NT2/D1 (cell line): ENCODE measurements around the gene MPPED1.

ENCODE experiments used
- DNase-seq: peaks from one replicate; pipeline ENCODE4 v3.0.0-alpha.2; 2011; ENCODE audit warnings: low read depth, low spot score
- H3K27me3 ChIP-seq: 2 replicates; pipeline ENCODE4 v1.6.0; 2011; ENCODE audit warnings: mild to moderate bottlenecking; ENCODE audit not compliant: insufficient read length, insufficient read depth
- H3K36me3 ChIP-seq: 2 replicates; pipeline ENCODE4 v1.6.1; 2011; ENCODE audit warnings: mild to moderate bottlenecking, low read length, mixed read lengths; ENCODE audit not compliant: insufficient read depth, insufficient read length
- H3K4me1 ChIP-seq: 2 replicates; pipeline ENCODE4 v1.5.1; 2011; ENCODE audit not compliant: insufficient read depth, insufficient read length
- H3K4me3 ChIP-seq: 2 replicates; pipeline ENCODE4 v1.5.1; 2011; ENCODE audit warnings: low read depth; ENCODE audit not compliant: insufficient read length
- H3K9ac ChIP-seq: 2 replicates; pipeline ENCODE4 v1.6.0; 2011; ENCODE audit warnings: low read depth; ENCODE audit not compliant: insufficient read length
- H3K9me3 ChIP-seq: 2 replicates; pipeline ENCODE4 v1.5.1; 2011; ENCODE audit warnings: mild to moderate bottlenecking, low read length; ENCODE audit not compliant: insufficient read depth
- SUZ12 ChIP-seq: IDR thresholded peaks from 2 replicates; pipeline ENCODE4 v1.6.1; 2011; ENCODE audit not compliant: insufficient read length, insufficient read depth; ENCODE audit errors: extremely low read depth
- YY1 ChIP-seq: IDR thresholded peaks from 2 replicates; pipeline ENCODE4 v1.6.1; 2011; ENCODE audit not compliant: insufficient read length, insufficient read depth
- ZNF274 ChIP-seq: IDR thresholded peaks from 2 replicates; pipeline ENCODE4 v1.6.1; 2011; ENCODE audit warnings: mild to moderate bottlenecking, low read depth, low read length

The MPPED1 gene, protein sequence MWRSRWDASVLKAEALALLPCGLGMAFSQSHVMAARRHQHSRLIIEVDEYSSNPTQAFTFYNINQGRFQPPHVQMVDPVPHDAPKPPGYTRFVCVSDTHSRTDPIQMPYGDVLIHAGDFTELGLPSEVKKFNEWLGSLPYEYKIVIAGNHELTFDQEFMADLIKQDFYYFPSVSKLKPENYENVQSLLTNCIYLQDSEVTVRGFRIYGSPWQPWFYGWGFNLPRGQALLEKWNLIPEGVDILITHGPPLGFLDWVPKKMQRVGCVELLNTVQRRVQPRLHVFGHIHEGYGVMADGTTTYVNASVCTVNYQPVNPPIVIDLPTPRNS

DNA sequence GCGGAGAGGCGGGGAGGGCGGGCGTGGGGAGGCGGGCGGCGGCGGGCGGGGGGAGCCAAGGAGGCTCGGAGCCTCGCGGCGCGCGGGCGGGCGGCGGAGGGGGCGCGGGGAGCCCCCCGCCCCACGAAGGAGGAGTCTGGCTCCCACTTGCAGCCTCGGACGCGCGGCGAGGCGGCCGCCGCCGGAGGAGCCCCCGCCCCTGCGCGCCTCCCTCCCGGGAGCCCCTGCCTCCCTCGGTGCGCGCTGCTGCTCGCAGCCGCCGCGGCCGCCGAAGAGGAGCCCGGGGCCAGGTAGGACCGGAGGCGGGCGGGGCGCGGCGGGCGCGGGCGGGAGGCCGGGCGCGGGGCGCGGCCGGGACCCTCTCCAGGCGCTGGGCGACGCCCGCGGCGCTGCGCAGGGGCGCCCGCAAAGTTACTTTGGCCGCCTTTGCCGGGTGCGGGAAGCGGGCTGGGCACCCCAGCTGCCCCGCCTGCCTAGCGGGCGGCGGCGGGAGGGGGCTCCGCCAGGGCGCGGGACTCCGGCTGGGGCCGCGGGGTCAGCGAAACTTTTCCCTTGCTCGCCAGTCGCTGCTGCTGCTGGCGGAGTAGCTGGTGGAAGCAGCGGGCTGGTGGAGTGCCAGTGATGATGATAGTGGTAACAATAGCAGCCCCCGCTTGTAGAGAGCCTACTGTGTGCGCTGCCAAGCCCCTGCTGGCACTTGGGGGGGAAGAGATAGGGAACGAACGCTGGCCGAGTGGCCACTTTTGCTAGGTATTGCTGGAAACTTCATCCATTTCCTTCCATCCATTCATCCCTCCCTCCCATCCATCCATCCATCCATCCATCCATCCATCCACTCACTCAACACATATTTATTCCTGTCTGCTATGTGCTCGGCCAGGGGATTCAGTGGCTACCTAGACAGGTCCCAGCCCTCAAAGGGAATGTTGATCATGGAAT, at the start of gene MPPED1:
Gene MPPED1, plus strand, starts transcription at position 146 of the 939 bp plus-strand sequence. CDS start 12,972 bp downstream, outside the sequence.
- Histone ChIP-seq H3K4me3 (peak within 1 kb of the TSS; percentile 34), H3K9me3 (no peaks in the 10 kb centered on the region), H3K4me1 (peaks cover 6% of the 10 kb centered on the region), H3K36me3 (no peaks in the 10 kb centered on the region), H3K27me3 (peaks cover 48% of the 10 kb centered on the region), H3K9ac (peak within 1 kb of the TSS; percentile 51)
- no peak for TF ChIP-seq SUZ12
- no peak for TF ChIP-seq ZNF274
- no peak for DNase-seq

DNA sequence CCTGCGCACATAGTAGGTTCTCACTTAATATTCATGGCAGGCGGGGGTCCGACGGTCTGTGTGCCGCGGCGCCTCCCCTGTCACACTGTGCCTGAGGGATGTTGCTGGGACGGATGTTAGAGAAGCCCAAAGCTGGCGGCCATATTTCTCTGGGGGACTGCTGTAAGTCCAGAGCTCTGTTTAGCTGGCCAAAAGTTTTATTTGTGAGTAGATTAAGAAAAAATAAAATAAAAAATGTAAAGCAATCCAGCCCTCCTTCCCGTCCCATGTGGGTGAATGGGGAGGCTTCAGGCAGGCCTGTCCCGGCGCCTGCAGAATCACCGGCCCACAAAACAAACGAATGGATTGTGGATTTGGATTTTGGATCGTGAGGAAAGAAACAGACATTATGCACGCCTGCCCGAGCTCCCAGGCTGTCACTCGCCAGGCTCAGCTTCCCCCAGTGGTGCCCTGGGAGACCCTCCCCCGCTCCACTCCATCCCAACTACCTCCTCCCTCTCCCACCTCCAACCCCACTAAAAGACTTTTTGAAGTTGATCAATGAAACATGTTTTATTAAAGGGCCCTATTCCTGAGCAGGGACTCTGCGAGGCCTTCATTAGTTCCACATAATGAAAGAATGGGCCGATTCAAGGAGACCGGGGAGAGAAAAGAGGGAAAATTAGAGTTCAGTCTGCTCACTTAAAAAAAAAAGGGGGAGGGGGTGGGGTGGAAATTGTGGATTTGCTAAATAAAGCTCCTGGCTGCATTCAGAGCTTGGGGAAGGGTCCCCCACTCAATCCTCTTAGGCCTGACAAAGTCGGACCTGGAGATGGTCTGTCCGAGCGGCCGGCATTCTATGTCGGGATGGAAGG, 48.3 kb upstream of the MPPED1 start:
- no peak overlapping the region for H3K9ac ChIP-seq
- TF ChIP-seq YY1 (no peak), SUZ12 (no peak), ZNF274 (no peak)
- no peaks in the 10 kb centered on the region for H3K9me3 ChIP-seq
- H3K36me3 ChIP-seq, result no peaks in the 10 kb centered on the region
- no peak overlapping the region for H3K4me3 ChIP-seq
- DNase-seq, result no peak
- H3K27me3 ChIP-seq, result no peaks in the 10 kb centered on the region
- H3K4me1 ChIP-seq, result no peaks in the 10 kb centered on the region

DNA sequence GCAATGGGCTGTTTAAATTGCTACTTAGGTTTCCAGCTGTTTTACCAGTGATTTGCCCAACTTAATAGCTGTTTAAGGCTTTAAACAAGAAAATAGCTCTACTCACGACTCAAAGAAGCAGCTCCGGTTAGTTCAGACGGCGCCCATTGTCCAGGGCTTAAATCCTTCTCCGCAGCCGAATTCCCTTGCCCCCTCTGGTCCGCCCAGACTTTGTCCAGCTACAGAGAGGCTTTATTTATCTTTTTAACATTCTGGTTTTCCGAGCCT, 47.7 kb upstream of the MPPED1 start:
- TF ChIP-seq YY1, result no peak
- no peak for TF ChIP-seq ZNF274
- TF ChIP-seq SUZ12, result no peak
- no peak overlapping the region for H3K9ac ChIP-seq
- no peak overlapping the region for H3K4me3 ChIP-seq
- no peak for DNase-seq
- no peaks in the 10 kb centered on the region for H3K9me3 ChIP-seq
- no peaks in the 10 kb centered on the region for H3K4me1 ChIP-seq
- H3K36me3 ChIP-seq, result no peaks in the 10 kb centered on the region
- H3K27me3 ChIP-seq, result no peaks in the 10 kb centered on the region

DNA sequence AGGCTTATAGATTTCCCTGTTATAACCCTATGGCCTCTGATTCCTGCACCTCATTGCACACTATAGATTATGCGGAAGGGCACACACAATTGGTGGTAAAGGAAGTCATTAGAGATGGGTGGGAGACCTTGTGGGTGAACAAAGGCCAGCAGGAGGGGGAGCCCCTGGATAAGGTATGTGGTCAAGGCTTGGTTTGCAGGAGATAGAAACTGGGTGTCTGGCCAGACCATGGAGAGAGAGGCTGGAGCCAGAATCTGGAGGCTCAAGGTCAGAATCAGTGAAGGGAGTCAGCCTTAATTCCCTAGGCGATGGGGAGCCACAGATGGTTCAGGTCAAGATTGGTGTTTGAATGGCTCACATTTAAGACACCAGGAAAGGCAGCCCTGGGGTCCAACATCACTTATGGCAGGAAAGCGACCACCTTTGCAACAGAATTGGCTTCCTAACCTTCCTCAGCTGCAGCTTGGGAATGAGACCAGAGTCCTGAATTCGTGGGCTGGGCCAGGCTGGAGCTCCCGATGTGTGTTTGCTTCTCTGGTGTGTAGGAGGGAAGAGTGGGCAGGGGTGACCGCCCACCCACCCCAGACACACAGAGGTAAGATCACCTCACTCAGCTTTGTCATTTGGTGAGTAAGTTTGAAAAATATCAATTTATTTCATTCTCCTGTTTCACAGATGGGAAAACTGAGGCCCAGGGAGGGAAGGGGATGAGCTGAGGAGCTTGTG, 45.9 kb upstream of the MPPED1 start:
- no peak for TF ChIP-seq ZNF274
- TF ChIP-seq YY1, result no peak
- TF ChIP-seq SUZ12, result no peak
- H3K36me3 ChIP-seq, result no peaks in the 10 kb centered on the region
- H3K9me3 ChIP-seq, result no peaks in the 10 kb centered on the region
- no peak for DNase-seq
- H3K4me1 ChIP-seq, result peaks cover 3% of the 10 kb centered on the region
- H3K4me3 ChIP-seq, result no peak overlapping the region
- no peaks in the 10 kb centered on the region for H3K27me3 ChIP-seq
- H3K9ac ChIP-seq, result no peak overlapping the region

DNA sequence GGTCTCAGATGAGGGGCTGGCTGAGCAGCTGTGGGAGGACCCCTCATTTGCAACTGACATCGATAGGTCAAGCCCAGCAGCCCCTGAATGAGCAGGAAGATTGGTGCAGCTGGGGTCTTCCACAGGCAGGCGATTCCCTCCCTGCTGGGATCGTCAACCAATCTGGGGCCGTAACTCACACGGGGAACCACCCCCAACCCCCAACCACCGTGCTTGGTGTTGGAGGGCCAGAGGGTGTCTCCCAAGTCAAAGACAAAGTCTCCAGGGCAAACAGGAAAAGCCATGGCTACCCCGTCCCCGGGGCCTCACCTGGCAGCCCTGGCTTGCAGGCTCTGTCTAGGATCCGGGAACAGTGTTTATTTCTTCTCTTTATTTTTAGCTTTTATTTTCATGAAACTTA, 41.8 kb upstream of the MPPED1 start:
- Histone ChIP-seq H3K9me3 (no peaks in the 10 kb centered on the region), H3K4me1 (peaks cover 3% of the 10 kb centered on the region), H3K4me3 (no peak overlapping the region), H3K36me3 (no peaks in the 10 kb centered on the region), H3K9ac (no peak overlapping the region), H3K27me3 (no peaks in the 10 kb centered on the region)
- no peak for DNase-seq
- no peak for TF ChIP-seq SUZ12
- TF ChIP-seq YY1, result no peak
- no peak for TF ChIP-seq ZNF274

DNA sequence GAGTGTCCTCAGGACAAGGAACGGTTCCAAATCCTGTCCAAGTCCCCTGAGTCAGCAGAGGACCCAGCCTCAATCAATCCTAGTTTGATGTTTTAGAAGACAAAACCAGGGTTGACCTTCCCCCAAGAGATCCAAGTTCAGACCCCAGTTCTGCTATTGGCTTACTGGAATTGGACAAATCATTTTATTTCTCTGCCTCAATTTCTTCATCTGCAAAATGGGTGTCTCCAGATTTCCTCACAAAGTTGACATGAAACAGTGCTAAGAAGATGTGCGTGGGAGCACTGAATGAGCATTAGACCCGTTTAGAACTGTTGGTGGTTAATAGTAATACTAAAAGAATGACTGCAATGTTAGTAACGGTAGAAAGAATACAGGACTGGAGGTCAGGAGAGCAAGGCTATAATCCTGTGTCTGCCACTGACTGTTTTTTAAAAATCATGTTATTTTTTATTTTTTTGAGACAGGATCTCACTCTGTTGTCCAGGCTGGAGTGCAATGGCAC, 35.8 kb upstream of the MPPED1 start:
- Histone ChIP-seq H3K4me3 (no peak overlapping the region), H3K9ac (no peak overlapping the region), H3K4me1 (no peaks in the 10 kb centered on the region), H3K27me3 (no peaks in the 10 kb centered on the region), H3K9me3 (no peaks in the 10 kb centered on the region), H3K36me3 (no peaks in the 10 kb centered on the region)
- no peak for DNase-seq
- TF ChIP-seq SUZ12 (no peak), ZNF274 (no peak)
